ENCODE measurements around the gene MIP. TPM values are rescaled to one million over a fixed set of nuclear protein-coding genes. Genes with fewer than 3 reads are reported as not detected.

MIP gene
- total and polyA plus RNA-seq, 2 of the 13 experiments (the other 11 are each of a cell fraction or from before 2014, with no cell fraction given) = not detected

DNA sequence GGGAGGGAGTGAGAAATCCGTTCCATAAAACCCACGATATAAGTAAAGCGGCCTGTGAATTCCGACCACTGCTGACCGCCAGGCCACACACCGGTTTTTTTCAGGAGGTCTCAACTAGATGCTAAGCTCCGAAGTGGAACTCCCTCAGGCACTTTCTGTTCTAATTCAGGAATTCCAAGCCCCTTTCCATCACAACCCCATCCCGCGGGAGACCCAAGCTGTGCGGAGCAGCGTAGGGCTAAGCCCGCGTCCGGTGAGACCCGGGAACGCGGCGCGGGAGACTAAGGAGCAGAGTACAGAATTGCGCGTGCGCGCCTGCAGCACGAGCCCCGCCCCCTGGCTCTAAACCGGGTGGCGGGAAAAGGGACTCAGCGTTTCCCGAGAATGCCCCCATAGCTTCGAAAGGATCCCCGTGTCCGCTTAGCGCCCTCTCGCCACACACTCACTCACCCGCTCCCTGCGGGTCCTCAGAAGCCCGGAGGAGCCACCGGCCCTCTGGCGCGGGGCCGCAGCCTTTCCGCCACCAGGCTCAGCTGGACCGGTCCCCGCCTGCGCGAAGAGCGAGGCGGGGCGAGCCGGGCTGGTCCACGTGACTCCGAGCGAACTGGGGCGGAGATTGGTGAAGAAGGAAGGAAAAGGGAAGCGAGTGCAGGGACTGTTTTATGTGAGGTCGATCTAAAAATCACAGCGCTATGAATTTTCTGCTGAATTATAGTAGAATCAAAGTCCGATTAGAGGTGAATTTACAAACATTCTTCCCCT lies 5.4 kb downstream of the MIP start, which contains the start of gene TIMELESS (continued):
- TF ChIP-seq ZNF446 (CRISPR knock-in tag; IDR thresholded peaks at IDR 0.05) (peak; percentile 73; the same call in 1 of the 2 replicates), ZC3H13 (CRISPR knock-in tag; IDR thresholded peaks at IDR 0.05) (peak; percentile 70; the same call in 1 of the 2 replicates), ZMAT3 (CRISPR knock-in tag; conservative IDR thresholded peaks at IDR 0.05) (0 out of 2 replicates have a peak, but pooled peaks have one; percentile 35), MYNN (CRISPR knock-in tag; IDR thresholded peaks at IDR 0.05; ENCODE audit: low read depth) (no peak), FOXO1 (CRISPR knock-in tag; IDR thresholded peaks at IDR 0.05) (peak; percentile 39; the same call in 1 of the 2 replicates), RARG (CRISPR knock-in tag; IDR thresholded peaks at IDR 0.05; ENCODE audit: low read depth) (no peak), NFIB (CRISPR knock-in tag; IDR thresholded peaks at IDR 0.05; ENCODE audit: borderline replicate concordance) (no peak), KLF15 (CRISPR knock-in tag; IDR thresholded peaks at IDR 0.05; ENCODE audit: borderline replicate concordance) (no peak), BCL3 (CRISPR knock-in tag; IDR thresholded peaks at IDR 0.05) (peak; percentile 78; the same call in 1 of the 2 replicates), PRPF4 (IDR thresholded peaks at IDR 0.05; ENCODE audit: low read depth, low read length, poor library complexity, severe bottlenecking) (no peak), ZBTB14 (CRISPR knock-in tag; IDR thresholded peaks at IDR 0.05) (peak; percentile 78), MAFK (conservative IDR thresholded peaks at IDR 0.05 in 1 of 2, IDR thresholded peaks at IDR 0.05 in 1 of 2; ENCODE audit: low read length in 2 of 2) (no peak), GMEB2 (CRISPR knock-in tag; IDR thresholded peaks at IDR 0.05; ENCODE audit: low read depth) (no peak), SRY (CRISPR knock-in tag; IDR thresholded peaks at IDR 0.05) (no peak), ZNF282 (IDR thresholded peaks at IDR 0.05; ENCODE audit: partially characterized antibody) (no peak), ZNF678 (CRISPR knock-in tag; IDR thresholded peaks at IDR 0.05) (no peak; the same call in 1 of the 2 replicates), ZNF205 (CRISPR knock-in tag; IDR thresholded peaks at IDR 0.05) (peak; percentile 57; the same call in 1 of the 2 replicates)
- TF ChIP-seq, protein P1, sequence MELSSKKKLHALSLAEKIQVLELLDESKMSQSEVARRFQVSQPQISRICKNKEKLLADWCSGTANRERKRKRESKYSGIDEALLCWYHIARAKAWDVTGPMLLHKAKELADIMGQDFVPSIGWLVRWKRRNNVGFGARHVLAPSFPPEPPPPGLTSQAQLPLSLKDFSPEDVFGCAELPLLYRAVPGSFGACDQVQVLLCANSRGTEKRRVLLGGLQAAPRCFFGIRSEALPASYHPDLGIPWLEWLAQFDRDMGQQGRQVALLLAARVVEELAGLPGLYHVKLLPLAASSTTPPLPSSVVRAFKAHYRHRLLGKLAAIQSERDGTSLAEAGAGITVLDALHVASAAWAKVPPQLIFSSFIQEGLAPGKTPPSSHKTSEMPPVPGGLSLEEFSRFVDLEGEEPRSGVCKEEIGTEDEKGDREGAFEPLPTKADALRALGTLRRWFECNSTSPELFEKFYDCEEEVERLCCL (CRISPR knock-in tag; IDR thresholded peaks at IDR 0.05; ENCODE audit: borderline replicate concordance) = no peak
- TF ChIP-seq, protein P2, sequence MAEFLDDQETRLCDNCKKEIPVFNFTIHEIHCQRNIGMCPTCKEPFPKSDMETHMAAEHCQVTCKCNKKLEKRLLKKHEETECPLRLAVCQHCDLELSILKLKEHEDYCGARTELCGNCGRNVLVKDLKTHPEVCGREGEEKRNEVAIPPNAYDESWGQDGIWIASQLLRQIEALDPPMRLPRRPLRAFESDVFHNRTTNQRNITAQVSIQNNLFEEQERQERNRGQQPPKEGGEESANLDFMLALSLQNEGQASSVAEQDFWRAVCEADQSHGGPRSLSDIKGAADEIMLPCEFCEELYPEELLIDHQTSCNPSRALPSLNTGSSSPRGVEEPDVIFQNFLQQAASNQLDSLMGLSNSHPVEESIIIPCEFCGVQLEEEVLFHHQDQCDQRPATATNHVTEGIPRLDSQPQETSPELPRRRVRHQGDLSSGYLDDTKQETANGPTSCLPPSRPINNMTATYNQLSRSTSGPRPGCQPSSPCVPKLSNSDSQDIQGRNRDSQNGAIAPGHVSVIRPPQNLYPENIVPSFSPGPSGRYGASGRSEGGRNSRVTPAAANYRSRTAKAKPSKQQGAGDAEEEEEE (CRISPR knock-in tag; IDR thresholded peaks at IDR 0.05; ENCODE audit: borderline replicate concordance) = no peak; the same call in 1 of the 2 replicates
- TF ChIP-seq, protein P3, sequence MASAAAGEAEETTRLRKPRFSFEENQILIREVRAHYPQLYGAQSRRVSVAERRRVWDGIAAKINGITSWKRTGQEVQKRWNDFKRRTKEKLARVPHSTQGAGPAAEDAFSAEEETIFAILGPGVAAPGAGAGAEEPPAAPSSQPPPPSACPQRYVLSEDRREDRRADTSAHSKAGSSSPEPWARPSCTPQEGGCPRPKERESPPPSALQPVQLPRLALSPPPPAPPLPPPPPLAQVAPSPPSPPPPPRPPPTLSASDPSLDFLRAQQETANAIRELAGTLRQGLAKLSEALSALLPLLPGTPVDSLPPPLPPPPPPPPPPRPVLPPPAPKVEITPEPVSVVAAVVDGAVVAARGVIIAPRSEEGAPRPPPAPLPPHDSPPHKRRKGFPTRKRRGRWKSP (CRISPR knock-in tag; IDR thresholded peaks at IDR 0.05) = peak; percentile 91

Measured in HepG2 (cell line).